GM18868 (cell line): Measurements from ENCODE around the gene SLC15A5.

Experiments used
- ATAC-seq: cut with Tn5 transposase; IDR thresholded peaks from one replicate; pipeline ENCODE4 v1.9.1; 2021; ENCODE audit warnings: mild to moderate bottlenecking, moderate library complexity; ENCODE audit not compliant: unreplicated experiment

Gene SLC15A5, protein sequence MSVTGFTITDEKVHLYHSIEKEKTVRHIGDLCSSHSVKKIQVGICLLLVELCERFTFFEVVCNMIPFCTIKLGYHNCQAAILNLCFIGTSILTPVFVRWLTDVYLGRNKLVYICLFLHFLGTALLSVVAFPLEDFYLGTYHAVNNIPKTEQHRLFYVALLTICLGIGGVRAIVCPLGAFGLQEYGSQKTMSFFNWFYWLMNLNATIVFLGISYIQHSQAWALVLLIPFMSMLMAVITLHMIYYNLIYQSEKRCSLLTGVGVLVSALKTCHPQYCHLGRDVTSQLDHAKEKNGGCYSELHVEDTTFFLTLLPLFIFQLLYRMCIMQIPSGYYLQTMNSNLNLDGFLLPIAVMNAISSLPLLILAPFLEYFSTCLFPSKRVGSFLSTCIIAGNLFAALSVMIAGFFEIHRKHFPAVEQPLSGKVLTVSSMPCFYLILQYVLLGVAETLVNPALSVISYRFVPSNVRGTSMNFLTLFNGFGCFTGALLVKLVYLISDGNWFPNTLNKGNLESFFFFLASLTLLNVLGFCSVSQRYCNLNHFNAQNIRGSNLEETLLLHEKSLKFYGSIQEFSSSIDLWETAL

GRCh38 chr12:16277585-16277984 lies at the start of gene SLC15A5:
Gene SLC15A5, minus strand, starts transcription at chr12:16277685. Its CDS starts 0 bp downstream, at chr12:16277685.
- ATAC-seq, result no peak

DNA sequence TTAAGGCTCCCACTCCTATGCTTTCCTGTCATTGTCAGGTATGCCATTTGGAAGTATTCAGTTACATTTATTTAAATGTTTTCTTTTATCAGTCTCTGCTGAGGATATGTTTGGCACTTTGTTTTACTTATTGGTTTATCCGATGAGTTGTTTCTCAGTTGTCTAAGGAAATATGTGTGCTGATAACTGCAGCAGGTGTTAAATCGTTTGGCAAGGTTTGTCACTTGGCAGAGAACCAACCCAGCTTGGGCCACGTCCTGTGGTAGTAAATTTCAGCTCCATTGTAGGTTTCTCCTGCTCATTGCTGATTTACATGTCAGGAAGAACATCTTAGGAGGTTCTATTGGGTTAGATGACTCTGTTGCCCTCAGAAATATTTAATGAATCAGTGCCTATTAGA lies 47.9 kb upstream of the SLC15A5 start:
- ATAC-seq, result no peak

GRCh38 chr12:16324772-16325171 lies 47.3 kb upstream of the SLC15A5 start:
- ATAC-seq, result no peak

- ATAC-seq, result no peak
Measured at GRCh38 chr12:16324272-16324671, 46.8 kb upstream of the SLC15A5 start.

DNA sequence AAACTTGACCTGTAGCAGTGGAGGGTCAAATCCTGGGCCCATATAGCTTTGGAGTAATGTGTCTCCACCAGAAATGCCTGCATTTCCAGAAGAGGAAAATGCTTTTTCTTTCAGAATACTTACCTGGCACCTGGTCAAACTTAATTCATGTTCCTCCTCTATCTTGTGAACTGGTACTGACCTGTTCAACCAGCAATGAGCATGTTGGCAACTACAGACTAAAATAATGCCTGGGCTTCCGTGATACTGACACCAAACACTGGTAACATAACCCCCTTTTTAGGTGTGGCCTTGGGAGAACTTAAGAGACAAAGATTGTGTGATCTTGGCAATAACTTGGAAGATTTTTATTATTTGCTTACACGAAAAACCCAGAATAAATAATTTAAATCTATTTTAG lies 46.2 kb upstream of the SLC15A5 start:
- no peak for ATAC-seq

- no peak for ATAC-seq
Measured at GRCh38 chr12:16323010-16323409, 45.5 kb upstream of the SLC15A5 start.

- ATAC-seq, result no peak
Measured at GRCh38 chr12:16310934-16311333, 33.4 kb upstream of the SLC15A5 start.

- no peak for ATAC-seq
Measured at GRCh38 chr12:16307856-16308475, 30.5 kb upstream of the SLC15A5 start.

DNA sequence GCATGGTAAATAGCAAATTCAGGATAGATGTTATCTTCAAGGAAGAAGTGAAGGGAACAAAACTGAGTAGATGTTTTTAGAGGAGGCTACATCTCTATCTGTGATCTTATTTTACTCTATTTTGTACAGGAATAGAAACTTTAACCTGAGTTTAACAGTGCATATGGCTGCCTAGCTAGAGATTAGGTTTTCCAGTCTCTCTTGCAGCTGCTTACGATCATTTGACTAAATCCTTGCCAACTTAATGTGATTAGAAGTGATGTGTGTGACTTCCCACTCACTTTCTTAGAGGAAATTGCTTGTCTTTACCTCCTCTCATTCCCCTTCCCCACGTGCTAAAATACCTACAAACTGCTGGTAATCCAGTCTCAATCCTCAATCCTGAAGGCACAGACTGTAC lies 26.5 kb upstream of the SLC15A5 start:
- no peak for ATAC-seq

GRCh38 chr12:16300736-16301135 lies 23.3 kb upstream of the SLC15A5 start:
- no peak for ATAC-seq

DNA sequence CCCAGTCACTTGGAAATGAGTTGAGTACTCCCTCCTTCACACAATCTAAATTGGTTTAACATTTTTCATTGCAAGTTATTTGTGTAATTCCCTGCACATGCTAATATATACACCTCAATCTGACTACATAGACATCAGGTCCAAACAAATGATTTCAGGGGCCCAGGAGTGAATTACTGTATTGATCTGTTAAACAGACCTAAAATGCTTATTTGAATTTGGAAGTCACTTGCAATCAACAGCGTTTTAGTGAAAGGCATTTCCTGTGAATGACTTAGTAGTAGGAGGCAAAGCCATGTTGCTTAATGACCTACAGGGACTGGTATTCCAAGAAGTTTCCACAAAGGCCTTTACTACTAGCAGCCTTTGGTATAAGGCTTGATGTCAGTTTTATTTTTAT lies 22.6 kb upstream of the SLC15A5 start:
- ATAC-seq, result no peak

- ATAC-seq, result no peak
Measured at GRCh38 chr12:16299403-16299802, 21.9 kb upstream of the SLC15A5 start.

- no peak for ATAC-seq
Measured at GRCh38 chr12:16297521-16297920, 20.0 kb upstream of the SLC15A5 start.

GRCh38 chr12:16294376-16294956 lies 17.0 kb upstream of the SLC15A5 start:
- ATAC-seq, result no peak

- ATAC-seq, result no peak
Measured at GRCh38 chr12:16291032-16291431, 13.5 kb upstream of the SLC15A5 start.

- ATAC-seq, result no peak
Measured at GRCh38 chr12:16285586-16285985, 8.1 kb upstream of the SLC15A5 start.

GRCh38 chr12:16282978-16283377 lies 5.5 kb upstream of the SLC15A5 start:
- no peak for ATAC-seq

GRCh38 chr12:16282081-16282480 lies 4.6 kb upstream of the SLC15A5 start:
- ATAC-seq, result no peak

DNA sequence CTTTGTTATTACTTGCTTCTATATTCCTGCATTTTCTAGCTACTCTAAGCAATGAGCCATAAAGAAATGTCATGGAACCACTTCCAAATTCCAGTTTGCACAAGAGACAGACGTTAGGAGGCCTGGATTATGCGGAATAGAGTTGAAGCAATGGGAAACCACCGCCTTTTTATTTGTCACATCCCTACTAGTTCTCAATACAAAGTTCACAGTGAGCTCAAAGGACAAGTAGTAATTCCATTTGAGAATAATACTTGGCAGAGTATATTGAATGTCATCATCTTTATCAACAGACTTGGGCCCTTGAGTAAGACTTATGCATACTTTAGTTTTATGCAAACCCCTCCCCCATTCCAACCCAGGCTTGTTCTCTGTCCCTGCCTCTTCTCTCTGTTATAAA lies 3.7 kb upstream of the SLC15A5 start:
- no peak for ATAC-seq

DNA sequence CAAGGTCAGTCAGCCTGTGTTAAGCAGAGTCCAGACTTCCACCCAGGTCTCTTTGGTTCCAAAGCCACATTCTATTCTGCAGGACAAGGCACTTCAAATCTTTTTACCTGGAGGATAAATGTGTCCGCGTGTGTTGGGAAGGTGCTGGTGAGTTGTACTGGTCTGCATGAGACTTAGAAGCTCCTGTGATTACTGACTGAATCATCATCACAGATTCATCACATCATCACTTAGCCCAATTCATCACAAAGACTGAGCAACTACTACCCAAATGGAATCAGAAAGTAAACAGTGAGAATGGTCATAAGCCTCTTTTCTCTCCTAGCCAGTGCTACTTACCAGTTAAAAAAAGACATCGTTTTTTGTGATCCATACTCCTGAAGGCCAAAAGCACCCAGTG lies 5.3 kb downstream of the SLC15A5 start:
- no peak for ATAC-seq

GRCh38 chr12:16271062-16271461 lies 6.4 kb downstream of the SLC15A5 start:
- no peak for ATAC-seq

DNA sequence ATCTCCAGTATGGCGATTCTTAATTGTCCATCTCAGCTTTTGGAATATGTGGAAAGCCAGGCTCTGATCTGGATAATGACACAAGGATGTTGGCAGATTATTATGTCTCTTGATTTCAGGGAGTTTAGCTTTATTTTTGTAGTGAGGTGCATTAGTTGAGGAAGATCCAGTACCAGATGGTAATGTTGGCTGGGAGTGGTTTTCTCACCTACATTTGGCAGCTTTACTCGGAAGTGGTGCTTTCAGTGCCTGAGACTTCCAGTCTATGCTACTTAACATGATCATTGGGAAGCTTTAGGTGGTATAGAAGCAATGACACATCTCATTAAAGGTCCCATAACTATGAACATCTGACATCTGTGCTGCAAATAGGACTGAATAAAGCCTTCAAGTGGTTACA lies 7.5 kb downstream of the SLC15A5 start:
- ATAC-seq, result no peak
